Measurements from ENCODE around the gene STXBP1. TPM values are rescaled to one million over a fixed set of nuclear protein-coding genes. Genes with fewer than 3 reads are reported as not detected.
A peak's percentile ranks its signal among the peaks of the same experiment; 100 is the strongest.

STXBP1 gene
- total and polyA plus RNA-seq, 9 of the 15 experiments (the other 6 are each of a cell fraction or from before 2014, with no cell fraction given): 4.6 to 35.1 (median 9.7) TPM

DNA sequence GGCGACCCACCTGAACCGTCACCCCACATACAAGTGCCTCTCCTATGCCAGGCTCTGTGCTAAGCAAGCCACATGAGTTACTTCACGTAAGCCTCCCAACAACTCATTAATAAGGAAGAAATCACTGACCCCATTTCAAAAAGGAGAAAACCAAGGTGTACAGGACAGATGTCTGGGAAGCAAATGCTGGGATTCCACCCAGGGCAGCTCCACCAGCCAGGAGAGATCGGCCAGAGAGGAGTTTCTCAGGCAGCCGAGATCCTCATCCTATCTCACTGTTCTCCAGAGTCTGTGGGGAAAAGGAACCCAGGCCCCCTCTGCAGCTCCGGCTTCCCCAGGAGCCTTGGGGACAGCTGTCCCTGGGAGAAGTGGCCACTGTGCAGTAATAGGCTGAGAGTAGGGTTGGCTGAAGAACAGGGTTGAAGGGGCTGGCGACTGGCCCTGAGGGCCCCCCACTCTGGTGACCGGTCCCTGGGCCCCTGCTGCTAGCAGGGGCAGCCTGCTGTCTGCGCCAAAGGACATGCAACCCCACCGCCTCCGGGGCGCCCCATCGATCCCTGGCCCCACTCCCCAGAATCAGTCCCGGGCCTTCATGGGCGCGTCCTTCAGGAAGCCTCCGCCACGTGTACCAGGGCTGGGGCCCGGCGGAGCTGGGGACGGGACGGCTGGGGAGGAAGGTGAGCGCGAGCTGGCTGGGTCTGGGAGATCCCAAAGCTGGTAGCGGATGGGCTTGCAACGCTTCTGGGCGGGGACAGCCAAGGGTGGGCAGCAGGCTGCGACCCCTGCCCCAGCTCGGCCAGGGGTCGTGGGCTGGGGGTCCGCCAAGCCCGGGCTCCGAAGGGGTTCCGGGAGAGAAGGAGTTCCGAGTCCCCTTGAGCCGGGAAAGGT lies 44.1 kb upstream of the STXBP1 start (continued):
- TF ChIP-seq, protein P1, sequence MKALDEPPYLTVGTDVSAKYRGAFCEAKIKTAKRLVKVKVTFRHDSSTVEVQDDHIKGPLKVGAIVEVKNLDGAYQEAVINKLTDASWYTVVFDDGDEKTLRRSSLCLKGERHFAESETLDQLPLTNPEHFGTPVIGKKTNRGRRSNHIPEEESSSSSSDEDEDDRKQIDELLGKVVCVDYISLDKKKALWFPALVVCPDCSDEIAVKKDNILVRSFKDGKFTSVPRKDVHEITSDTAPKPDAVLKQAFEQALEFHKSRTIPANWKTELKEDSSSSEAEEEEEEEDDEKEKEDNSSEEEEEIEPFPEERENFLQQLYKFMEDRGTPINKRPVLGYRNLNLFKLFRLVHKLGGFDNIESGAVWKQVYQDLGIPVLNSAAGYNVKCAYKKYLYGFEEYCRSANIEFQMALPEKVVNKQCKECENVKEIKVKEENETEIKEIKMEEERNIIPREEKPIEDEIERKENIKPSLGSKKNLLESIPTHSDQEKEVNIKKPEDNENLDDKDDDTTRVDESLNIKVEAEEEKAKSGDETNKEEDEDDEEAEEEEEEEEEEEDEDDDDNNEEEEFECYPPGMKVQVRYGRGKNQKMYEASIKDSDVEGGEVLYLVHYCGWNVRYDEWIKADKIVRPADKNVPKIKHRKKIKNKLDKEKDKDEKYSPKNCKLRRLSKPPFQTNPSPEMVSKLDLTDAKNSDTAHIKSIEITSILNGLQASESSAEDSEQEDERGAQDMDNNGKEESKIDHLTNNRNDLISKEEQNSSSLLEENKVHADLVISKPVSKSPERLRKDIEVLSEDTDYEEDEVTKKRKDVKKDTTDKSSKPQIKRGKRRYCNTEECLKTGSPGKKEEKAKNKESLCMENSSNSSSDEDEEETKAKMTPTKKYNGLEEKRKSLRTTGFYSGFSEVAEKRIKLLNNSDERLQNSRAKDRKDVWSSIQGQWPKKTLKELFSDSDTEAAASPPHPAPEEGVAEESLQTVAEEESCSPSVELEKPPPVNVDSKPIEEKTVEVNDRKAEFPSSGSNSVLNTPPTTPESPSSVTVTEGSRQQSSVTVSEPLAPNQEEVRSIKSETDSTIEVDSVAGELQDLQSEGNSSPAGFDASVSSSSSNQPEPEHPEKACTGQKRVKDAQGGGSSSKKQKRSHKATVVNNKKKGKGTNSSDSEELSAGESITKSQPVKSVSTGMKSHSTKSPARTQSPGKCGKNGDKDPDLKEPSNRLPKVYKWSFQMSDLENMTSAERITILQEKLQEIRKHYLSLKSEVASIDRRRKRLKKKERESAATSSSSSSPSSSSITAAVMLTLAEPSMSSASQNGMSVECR (CRISPR knock-in tag; IDR thresholded peaks at IDR 0.05): peak; percentile 75
- TF ChIP-seq FOSL1 (tag; conservative IDR thresholded peaks at IDR 0.05) (no peak), COPS2 (conservative IDR thresholded peaks at IDR 0.05) (no peak), GTF2F1 (IDR thresholded peaks at IDR 0.05; ENCODE audit: low read depth, low read length) (no peak), NFATC3 (IDR thresholded peaks at IDR 0.05) (no peak), RFX7 (CRISPR knock-in tag; IDR thresholded peaks at IDR 0.05) (no peak), SIRT6 (IDR thresholded peaks at IDR 0.05; ENCODE audit: low read depth, low read length) (no peak), ILF3 (IDR thresholded peaks at IDR 0.05; ENCODE audit: borderline replicate concordance) (no peak), ZNF23 (CRISPR knock-in tag; IDR thresholded peaks at IDR 0.05) (no peak), TAL1 (IDR thresholded peaks at IDR 0.05) (no peak), PCBP1 (IDR thresholded peaks at IDR 0.05; ENCODE audit: low read depth, low read length, poor library complexity, severe bottlenecking) (peak; percentile 59), E2F3 (CRISPR knock-in tag; IDR thresholded peaks at IDR 0.05) (no peak)
- TF ChIP-seq, protein P2, sequence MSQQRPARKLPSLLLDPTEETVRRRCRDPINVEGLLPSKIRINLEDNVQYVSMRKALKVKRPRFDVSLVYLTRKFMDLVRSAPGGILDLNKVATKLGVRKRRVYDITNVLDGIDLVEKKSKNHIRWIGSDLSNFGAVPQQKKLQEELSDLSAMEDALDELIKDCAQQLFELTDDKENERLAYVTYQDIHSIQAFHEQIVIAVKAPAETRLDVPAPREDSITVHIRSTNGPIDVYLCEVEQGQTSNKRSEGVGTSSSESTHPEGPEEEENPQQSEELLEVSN (IDR thresholded peaks at IDR 0.05; ENCODE audit: borderline replicate concordance in 1 of 2, extremely low read depth in 1 of 2, insufficient read depth in 1 of 2, insufficient read length in 1 of 2, low read depth in 1 of 2, low read length in 1 of 2, poor library complexity in 1 of 2, severe bottlenecking in 1 of 2): peak in 1 of 2 experiments; percentile 21
- TF ChIP-seq, protein P3, sequence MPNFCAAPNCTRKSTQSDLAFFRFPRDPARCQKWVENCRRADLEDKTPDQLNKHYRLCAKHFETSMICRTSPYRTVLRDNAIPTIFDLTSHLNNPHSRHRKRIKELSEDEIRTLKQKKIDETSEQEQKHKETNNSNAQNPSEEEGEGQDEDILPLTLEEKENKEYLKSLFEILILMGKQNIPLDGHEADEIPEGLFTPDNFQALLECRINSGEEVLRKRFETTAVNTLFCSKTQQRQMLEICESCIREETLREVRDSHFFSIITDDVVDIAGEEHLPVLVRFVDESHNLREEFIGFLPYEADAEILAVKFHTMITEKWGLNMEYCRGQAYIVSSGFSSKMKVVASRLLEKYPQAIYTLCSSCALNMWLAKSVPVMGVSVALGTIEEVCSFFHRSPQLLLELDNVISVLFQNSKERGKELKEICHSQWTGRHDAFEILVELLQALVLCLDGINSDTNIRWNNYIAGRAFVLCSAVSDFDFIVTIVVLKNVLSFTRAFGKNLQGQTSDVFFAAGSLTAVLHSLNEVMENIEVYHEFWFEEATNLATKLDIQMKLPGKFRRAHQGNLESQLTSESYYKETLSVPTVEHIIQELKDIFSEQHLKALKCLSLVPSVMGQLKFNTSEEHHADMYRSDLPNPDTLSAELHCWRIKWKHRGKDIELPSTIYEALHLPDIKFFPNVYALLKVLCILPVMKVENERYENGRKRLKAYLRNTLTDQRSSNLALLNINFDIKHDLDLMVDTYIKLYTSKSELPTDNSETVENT (CRISPR knock-in tag; IDR thresholded peaks at IDR 0.05): no peak
- TF ChIP-seq, protein P4, sequence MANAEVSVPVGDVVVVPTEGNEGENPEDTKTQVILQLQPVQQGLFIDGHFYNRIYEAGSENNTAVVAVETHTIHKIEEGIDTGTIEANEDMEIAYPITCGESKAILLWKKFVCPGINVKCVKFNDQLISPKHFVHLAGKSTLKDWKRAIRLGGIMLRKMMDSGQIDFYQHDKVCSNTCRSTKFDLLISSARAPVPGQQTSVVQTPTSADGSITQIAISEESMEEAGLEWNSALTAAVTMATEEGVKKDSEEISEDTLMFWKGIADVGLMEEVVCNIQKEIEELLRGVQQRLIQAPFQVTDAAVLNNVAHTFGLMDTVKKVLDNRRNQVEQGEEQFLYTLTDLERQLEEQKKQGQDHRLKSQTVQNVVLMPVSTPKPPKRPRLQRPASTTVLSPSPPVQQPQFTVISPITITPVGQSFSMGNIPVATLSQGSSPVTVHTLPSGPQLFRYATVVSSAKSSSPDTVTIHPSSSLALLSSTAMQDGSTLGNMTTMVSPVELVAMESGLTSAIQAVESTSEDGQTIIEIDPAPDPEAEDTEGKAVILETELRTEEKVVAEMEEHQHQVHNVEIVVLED (CRISPR knock-in tag; IDR thresholded peaks at IDR 0.05): no peak

Measured in K562 (cell line).